Measurements from ENCODE around the gene ANXA7.
A peak's percentile ranks its signal among the peaks of the same experiment; 100 is the strongest.
"Not testable (repeated sequence)": the region's sequence is repeated elsewhere in the genome, so short reads cannot be mapped to it uniquely, and the experiment has no call there.

ANXA7 gene

GRCh38 chr10:73407495-73407894, 6.4 kb downstream of the ANXA7 start:
- no peak for DNase-seq (ENCODE audit: low spot score)

DNA sequence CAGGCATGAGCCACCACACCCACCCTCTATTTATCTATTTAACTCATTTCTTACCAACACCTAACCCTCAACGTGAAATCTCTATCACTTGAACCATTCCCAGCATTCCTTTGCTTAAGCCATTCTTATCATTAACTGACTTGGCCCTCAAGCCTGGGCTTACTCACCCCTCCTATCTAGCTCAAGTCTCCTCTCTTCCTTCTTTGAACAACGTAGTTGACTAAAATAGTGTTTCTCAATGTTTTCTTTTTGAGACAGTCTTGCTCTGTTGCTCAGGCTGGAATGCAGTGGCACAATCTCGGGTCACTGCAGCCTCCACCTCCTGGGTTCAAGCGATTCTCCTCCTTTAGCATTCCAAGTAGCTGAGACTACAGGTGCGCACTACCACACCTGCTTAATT, 7.0 kb downstream of the ANXA7 start:
- DNase-seq (ENCODE audit: low spot score) = no peak

DNA sequence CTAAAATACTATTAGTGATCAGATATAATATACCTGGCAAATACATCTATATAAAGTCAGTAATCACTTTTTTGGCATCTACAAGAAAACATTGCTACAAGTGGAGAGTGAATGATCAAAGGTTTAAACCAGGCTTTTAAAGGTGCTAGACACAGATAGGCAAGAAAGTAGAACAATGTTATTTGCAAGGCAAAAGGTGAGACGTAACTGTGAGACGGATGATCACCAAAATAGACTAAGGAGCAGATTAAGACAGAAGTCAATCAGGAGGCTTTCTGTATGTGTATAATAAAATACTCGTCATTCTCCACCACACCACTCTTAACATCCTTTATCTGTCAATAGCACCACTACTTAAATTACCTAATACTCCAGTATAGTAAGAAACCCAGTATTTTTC, 8.3 kb downstream of the ANXA7 start:
- no peak for DNase-seq (ENCODE audit: low spot score)

DNA sequence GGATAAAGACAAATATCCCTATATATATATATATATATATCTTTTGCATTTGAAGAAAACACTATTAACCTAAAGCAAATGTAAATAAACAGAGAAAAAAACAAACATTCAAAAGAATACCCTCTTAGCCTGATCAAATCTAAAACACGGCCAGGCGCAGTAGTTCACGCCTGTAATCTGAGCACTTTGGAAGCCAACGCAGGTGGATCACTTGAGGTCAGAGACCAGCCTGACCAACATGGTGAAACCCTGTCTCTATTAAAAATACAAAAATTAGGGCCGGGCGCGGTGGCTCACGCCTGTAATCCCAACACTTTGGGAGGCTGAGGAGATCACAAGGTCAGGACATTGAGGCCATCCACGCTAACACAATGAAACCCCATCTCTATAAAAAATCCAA, 9.2 kb downstream of the ANXA7 start:
- DNase-seq (ENCODE audit: low spot score) = no peak

DNA sequence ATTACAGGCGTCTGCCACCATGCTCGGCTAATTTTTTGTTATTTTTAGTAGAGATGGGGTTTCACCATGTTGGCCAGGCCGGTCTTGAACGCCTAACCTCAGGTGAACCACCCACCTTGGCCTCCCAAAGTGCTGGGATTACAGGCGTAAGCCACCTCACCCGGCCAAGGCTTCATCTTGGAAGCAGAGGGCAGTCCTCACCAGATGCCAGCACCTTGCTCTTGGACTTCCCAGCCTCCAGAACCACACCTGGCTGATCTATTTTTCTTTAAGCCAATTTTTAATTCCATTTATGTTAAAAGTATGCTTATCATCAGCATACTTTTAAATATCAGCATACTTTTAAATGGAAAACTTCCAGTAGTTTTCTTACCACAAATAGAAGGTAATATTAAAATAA, 12.2 kb downstream of the ANXA7 start:
- no peak for DNase-seq (ENCODE audit: low spot score)

DNA sequence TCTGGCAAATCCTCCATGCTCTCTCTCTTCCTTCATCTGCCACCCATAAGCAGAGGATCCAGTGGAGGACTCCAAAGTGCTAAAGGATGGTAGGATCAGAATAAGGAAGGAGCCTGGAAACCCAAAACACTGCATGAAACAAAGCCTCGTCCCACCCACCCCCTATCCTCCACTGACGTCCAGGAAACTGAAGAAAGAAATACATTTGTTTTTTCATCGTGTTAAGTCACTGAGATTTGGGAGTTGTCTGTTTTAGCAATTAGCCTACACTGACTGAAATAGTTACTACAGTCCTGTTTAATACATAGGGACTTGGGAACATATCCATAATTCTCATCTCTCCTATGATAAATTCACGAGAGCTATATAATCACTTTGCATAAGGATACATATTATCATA, 14.8 kb downstream of the ANXA7 start:
- DNase-seq (ENCODE audit: low spot score) = no peak

DNA sequence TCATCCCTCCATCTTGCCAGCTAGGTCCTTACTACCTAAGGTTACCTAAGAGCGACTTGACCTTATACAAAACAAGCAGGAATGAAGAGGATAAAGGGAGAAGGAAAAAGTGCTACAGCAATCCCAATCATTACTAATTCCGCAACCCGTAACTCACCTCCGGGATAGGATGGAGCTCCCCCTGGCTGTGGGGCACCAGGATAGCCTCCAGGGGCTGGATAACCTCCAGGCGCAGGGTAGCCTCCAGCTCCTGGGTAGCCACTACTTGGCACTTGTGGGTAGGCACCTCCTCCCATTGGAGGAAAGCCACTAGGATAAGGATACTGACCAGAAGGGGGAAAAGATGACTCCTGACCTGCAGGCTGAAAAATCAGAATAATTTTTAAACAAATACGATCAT, 15.8 kb downstream of the ANXA7 start:
- DNase-seq (ENCODE audit: low spot score) = no peak

DNA sequence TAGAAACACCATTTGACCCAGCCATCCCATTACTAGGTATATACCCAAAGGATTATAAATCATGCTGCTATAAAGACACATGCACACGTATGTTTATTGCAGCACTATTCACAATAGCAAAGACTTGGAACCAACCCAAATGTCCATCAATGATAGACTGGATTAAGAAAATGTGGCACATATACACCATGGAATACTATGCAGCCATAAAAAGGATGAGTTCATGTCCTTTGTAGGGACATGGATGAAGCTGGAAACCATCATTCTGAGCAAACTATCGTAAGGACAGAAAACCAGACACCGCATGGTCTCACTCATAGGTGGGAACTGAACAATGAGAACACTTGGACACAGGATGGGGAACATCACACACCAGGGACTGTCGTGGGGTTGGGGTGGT, 19.5 kb downstream of the ANXA7 start:
- DNase-seq (ENCODE audit: low spot score) = not testable (repeated sequence)

DNA sequence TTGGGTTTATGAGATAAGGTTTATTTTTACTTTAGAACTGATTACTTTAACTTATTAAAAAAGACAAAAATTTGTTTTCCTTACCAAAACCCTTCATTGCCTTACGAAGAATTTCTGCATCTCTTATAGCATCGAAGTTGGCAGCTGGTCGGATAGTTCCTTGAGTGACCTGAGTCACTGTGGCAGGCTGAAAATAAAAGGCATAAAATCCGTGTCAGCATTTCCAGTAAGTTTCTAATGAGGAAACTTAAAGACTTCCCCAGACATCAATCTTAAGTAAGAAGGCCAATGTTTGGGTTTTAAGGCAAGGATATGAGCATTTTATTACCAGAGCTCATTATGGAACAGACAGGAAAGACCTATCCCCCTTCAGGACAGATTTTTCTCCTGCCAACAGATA, 25.6 kb downstream of the ANXA7 start:
- no peak for DNase-seq (ENCODE audit: low spot score)

- no peak for DNase-seq (ENCODE audit: low spot score)
Measured at GRCh38 chr10:73386583-73386982, 27.3 kb downstream of the ANXA7 start.

DNA sequence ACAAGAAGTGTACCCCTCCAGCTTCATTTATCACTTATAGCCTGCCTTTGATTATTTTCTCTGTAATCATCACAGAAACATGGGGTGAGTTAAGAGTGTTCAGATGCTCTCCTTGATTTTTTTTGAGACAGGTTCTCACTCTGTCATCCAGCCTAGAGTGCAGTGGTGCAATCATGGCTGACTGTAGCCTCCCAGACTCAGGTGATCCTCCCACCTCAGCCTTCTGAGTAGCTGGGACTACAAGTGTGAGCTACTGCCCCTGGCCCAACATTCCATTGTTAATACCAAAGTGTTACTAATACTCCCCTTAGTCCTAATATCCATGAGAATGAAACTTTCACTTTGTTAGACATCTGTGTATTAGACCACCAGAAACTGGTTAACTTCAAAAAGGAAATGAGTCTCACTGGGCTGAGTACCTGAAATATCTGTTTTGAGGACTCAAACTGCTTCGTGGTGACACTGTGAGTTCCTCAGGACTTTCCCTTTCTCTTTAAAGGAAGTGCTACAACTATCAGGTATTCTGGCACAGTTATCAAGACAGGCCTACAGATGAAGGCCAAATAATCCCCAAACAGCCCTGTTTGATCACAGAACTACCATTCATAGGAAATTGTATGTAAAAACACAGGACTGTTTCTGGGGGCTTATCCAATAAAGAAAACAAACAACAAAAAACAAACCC, 34.7 kb downstream of the ANXA7 start:
- no peak for DNase-seq (ENCODE audit: low spot score)

DNA sequence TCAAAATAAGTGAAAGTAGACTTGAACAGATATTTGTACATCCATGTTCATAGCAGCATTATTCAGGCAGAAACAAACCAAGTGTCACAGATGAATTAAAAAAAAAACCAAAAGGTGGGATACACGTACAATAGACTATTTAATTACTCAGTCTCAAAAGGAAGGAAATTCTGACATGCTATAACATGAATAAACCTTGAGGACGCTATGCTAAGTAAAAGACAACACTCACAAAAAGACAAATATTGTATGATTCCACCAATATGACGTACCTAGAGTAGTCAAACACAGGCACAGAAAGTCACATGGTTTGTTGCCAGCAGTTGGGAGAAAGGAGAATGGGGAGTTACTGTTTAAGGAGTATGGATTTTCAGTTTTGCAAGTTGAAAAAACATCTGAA, 37.2 kb downstream of the ANXA7 start:
- DNase-seq (ENCODE audit: low spot score) = no peak

- DNase-seq (ENCODE audit: low spot score) = peak; percentile 30
Measured at GRCh38 chr10:73368238-73368637, 45.6 kb downstream of the ANXA7 start.

GRCh38 chr10:73366381-73367298, 47.2 kb downstream of the ANXA7 start:
- no peak for DNase-seq (ENCODE audit: low spot score)

DNA sequence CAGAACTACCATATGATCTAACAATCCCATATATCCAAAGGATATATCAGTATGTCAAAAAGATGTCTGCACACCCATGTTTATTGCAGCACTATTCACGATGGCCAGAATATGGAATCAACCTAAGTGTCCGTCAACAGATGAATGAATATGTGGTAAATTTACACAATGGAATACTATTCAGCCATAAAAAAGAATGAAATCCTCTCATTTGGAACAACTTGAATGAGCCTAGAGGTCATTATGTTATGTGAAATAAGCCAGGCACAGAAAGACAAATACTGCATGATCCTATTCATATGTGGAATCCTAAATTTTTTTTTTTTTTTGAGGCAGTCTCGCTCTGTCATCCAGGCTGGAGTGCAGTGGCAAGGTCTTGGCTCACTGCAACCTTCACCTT, 48.9 kb downstream of the ANXA7 start:
- no peak for DNase-seq (ENCODE audit: low spot score)

- DNase-seq (ENCODE audit: low spot score) = no peak
Measured at GRCh38 chr10:73359492-73359891, 54.4 kb downstream of the ANXA7 start.

DNA sequence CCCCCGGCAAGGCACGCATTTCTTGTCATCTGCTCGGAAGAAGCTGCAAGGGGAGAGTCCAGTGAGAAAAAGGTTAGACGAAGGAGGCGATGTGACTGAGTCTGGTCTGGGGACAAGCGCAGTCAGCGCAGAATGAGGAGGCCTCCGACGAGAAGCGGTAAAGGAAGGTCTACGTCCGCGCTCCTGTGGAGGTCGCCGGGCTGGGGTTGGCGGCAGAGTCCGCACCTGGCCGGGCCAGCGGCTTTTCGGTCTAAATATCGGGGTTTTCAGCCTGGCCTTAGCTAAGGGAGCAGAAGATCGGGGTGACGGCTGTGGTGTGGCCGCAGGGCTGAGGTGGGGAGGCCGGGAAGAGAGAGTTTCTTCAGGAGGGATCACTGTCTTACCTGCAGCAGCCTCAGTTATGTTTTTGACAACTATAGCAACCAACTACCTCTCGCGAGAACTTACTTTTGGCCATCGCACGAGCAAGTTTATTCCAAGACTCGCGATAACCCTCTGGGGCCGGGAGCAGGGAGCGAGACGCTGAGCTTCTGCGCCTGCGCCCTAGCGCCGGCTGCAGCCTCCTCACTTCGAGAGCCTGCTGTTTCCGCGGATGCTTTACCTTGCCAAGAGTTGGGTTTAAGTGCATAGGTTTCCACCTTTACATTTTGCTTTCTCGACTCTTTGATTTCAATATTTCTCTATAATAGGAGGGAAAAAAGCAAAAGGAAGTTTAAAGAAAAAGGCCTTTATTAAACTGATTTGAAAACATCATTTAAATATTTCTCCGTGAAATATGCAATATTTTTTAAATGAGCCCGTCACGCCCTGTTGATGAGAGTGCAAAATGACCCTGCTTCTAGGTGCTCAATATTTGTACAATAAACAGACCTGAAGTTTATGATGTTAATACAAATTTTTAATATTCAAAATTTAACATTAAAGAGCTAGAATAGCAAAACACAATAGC, 55.3 kb downstream of the ANXA7 start, which contains the start of gene CFAP70:
TSS of gene CFAP70 (minus strand) at position 534 of the 949 bp plus-strand sequence. CDS start 4,068 bp downstream, outside the sequence.
- peak; percentile 94 for DNase-seq (ENCODE audit: low spot score)

- DNase-seq (ENCODE audit: low spot score) = no peak
Measured at GRCh38 chr10:73357821-73358220, 56.0 kb downstream of the ANXA7 start.

DNA sequence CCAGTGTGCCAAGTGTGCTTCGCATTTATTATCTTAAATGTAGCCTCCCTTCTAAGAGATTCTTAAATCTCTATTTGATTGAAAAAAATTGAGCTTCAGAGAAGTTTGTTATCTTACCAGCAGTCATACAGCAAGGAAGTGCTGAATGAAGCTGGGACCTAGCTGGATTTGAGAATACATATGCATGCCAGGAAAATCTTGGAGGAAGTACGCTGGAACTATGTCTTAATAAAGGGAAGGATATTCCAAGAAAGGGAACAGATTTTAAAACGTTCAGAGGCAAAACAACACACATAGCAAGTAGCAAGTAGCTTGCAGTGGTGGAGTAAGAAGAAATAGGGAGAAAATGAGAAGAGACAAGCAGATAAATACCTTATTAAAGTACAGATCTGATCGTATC, 56.7 kb downstream of the ANXA7 start:
- DNase-seq (ENCODE audit: low spot score) = no peak

GRCh38 chr10:73344269-73344668, 69.6 kb downstream of the ANXA7 start:
- no peak for DNase-seq (ENCODE audit: low spot score)

DNA sequence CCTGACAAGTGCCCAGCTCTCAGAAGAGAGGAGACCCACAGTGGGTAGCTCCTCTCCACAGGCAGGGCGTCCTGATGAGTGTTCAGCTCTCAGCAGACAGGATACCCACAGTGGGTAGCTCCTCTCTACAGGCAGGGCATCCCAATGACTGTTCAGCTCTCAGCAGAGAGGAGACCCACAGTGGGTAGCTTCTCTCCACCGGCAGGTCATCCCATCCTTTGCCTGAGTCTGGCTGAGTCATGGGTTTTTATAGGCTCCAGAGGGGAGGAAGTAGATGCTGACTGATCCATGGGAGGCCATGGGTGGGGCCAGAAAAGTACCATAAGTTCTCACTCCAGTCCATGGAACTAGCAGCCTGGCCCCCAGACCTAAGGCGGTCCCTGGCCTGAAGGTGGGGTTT, 73.7 kb downstream of the ANXA7 start:
- DNase-seq (ENCODE audit: low spot score) = no peak

GRCh38 chr10:73339436-73339835, 74.4 kb downstream of the ANXA7 start:
- DNase-seq (ENCODE audit: low spot score) = no peak
